ENCODE measurements around the gene PWWP2B. TPM values are rescaled to one million over a fixed set of nuclear protein-coding genes. Genes with fewer than 3 reads are reported as not detected.
A peak's percentile ranks its signal among the peaks of the same experiment; 100 is the strongest.

The PWWP2B gene
- total RNA-seq, 4 donors from 2014 or later = 45.9 to 129 (median 61.2) TPM

GRCh38 chr10:132465193-132465888 lies 68.3 kb downstream of the PWWP2B start:
- in situ Hi-C loops (cut with MboI; ENCODE audit: low pct_ligation_motif_present in 1 of 4, low pct_unique_long_range_greater_than_20kb in 1 of 4, low sequenced_read_pairs in 3 of 4) = loop anchor here in 1 of 4 donors (25.0 kb wide), 1 partner anchor 253 kb away; no protein-coding TSS in a partner anchor
- Histone ChIP-seq H3K27ac (peak overlapping the region; percentile 87 to 91 (median 90)), H3K9me3 (no peaks in the 10 kb centered on the region), H3K4me3 (no peak overlapping the region), H3K27me3 (no peaks in the 10 kb centered on the region), H3K36me3 (no peaks in the 10 kb centered on the region), H3K4me1 (peaks cover 51 to 82% (median 77%) of the 10 kb centered on the region in 4 donors)
- intact Hi-C loops (cut with DNase I; ENCODE audit: low total_unique reads) = loop anchor here (5.0 kb wide), 1 partner anchor 72 kb away; the partner anchor contains the start of gene INPP5A
- DNase-seq = peak; percentile 59
- WGBS, 2 donors (ENCODE audit: low coverage in 1 of 2) = 80% methylated on average over 27 of the region's 35 CpGs; no CpG with 5 or more reads in 1 of the 2 donors
- TF ChIP-seq EP300 (IDR thresholded peaks at IDR 0.05; ENCODE audit: low read depth) (no peak), POLR2A (IDR thresholded peaks at IDR 0.05) (peak; percentile 23)

GRCh38 chr10:132465889-132466519 lies 69.0 kb downstream of the PWWP2B start:
- 86% methylated on average over 19 of the region's 20 CpGs; no CpG with 5 or more reads in 1 of the 2 donors for WGBS, 2 donors (ENCODE audit: low coverage in 1 of 2)
- Histone ChIP-seq H3K27me3 (no peaks in the 10 kb centered on the region), H3K4me3 (no peak overlapping the region), H3K27ac (peak overlapping the region; percentile 87 to 91 (median 90)), H3K4me1 (peaks cover 46 to 75% (median 71%) of the 10 kb centered on the region in 4 donors), H3K9me3 (no peaks in the 10 kb centered on the region), H3K36me3 (no peaks in the 10 kb centered on the region)
- TF ChIP-seq POLR2AphosphoS5 (IDR thresholded peaks at IDR 0.05) (no peak), EP300 (IDR thresholded peaks at IDR 0.05; ENCODE audit: low read depth) (no peak), POLR2A (IDR thresholded peaks at IDR 0.05) (no peak), CTCF (IDR thresholded peaks at IDR 0.05) (no peak)
- DNase-seq = no peak
- intact Hi-C loops (cut with DNase I; ENCODE audit: low total_unique reads) = loop anchor here (5.0 kb wide), 1 partner anchor 71 kb away; the partner anchor contains the start of gene INPP5A
- in situ Hi-C loops (cut with MboI; ENCODE audit: low pct_ligation_motif_present in 1 of 4, low pct_unique_long_range_greater_than_20kb in 1 of 4, low sequenced_read_pairs in 3 of 4) = loop anchor here in 1 of 4 donors (25.0 kb wide), 1 partner anchor 254 kb away; no protein-coding TSS in a partner anchor

GRCh38 chr10:132466520-132467463 lies 69.8 kb downstream of the PWWP2B start:
- no peak for TF ChIP-seq CTCF (IDR thresholded peaks at IDR 0.05)
- TF ChIP-seq EP300 (IDR thresholded peaks at IDR 0.05; ENCODE audit: low read depth) = no peak
- no peak for TF ChIP-seq POLR2AphosphoS5 (IDR thresholded peaks at IDR 0.05)
- no peak for TF ChIP-seq POLR2A (IDR thresholded peaks at IDR 0.05)
- no peak overlapping the region for H3K4me3 ChIP-seq
- H3K27me3 ChIP-seq = no peaks in the 10 kb centered on the region
- in situ Hi-C loops (cut with MboI; ENCODE audit: low pct_ligation_motif_present in 1 of 4, low pct_unique_long_range_greater_than_20kb in 1 of 4, low sequenced_read_pairs in 3 of 4) = loop anchor here in 1 of 4 donors (25.0 kb wide), 1 partner anchor 254 kb away; no protein-coding TSS in a partner anchor
- H3K36me3 ChIP-seq = no peaks in the 10 kb centered on the region
- peaks cover 42 to 69% (median 65%) of the 10 kb centered on the region in 4 donors for H3K4me1 ChIP-seq
- intact Hi-C loops (cut with DNase I; ENCODE audit: low total_unique reads) = loop anchor here (5.0 kb wide), 1 partner anchor 71 kb away; the partner anchor contains the start of gene INPP5A
- no peak for DNase-seq
- no peaks in the 10 kb centered on the region for H3K9me3 ChIP-seq
- H3K27ac ChIP-seq = peak overlapping the region; percentile 87 to 91 (median 90)
- 83% methylated on average over 28 of the region's 29 CpGs; no CpG with 5 or more reads in 1 of the 2 donors for WGBS, 2 donors (ENCODE audit: low coverage in 1 of 2)

Other genes starting within 250 kb of the PWWP2B start
- under 1 TPM in 1 of 4 donors, not detected in 3; 0.79 TPM for gene DPYSL4, start 210.3 kb upstream of the PWWP2B start, total RNA-seq
- 1 to 10 TPM in 3 of 4 donors, not detected in 1; 2.2 to 7.8 (median 3.7) TPM for gene STK32C, start 89.2 kb upstream of the PWWP2B start, total RNA-seq
- 10 to 100 TPM in 1 of 4 donors, 1 to 10 TPM in 2, not detected in 1; 5.9 to 69.5 (median 8.3) TPM for gene LRRC27, start 65.0 kb upstream of the PWWP2B start, total RNA-seq
- gene INPP5A, start 140.6 kb downstream of the PWWP2B start, total RNA-seq = 10 to 100 TPM; 34.8 to 80.8 (median 52.8) TPM